Gastrocnemius medialis (tissue), 4 donors: ENCODE measurements around the gene EGFLAM.

ENCODE experiments used
- CTCF ChIP-seq, 5 experiments: fragments of 450-650 bp in 3 of 5; fragments of 200-600 bp in 2 of 5; sonication (generic) in 2 of 5; IDR thresholded peaks in 4 of 5; conservative IDR thresholded peaks in 1 of 5; 1 replicate in 4 of 5; 2 replicates in 1 of 5; pipeline ENCODE4 v1.5.1; 2016 to 2019; ENCODE audit warnings: antibody characterized with exemption in 5 of 5, mild to moderate bottlenecking in 3 of 5, moderate library complexity in 3 of 5
- POLR2A ChIP-seq, 2 donors: fragments of 450-650 bp; IDR thresholded peaks; one replicate each; pipeline ENCODE4 v1.6.1; 2017; ENCODE audit warnings: antibody characterized with exemption in 2 of 2, mild to moderate bottlenecking in 2 of 2, moderate library complexity in 2 of 2

- TF ChIP-seq CTCF (IDR thresholded peaks at IDR 0.05 in 4 of 5, conservative IDR thresholded peaks at IDR 0.05 in 1 of 5) = no peak
- no peak for TF ChIP-seq POLR2A (IDR thresholded peaks at IDR 0.05)
These were observed 113.2 kb downstream of the EGFLAM start for GRCh38 chr5:38371596-38371995.
